Measurements from ENCODE around the gene IP6K3.
A peak's percentile ranks its signal among the peaks of the same experiment; 100 is the strongest.

IP6K3 gene

DNA sequence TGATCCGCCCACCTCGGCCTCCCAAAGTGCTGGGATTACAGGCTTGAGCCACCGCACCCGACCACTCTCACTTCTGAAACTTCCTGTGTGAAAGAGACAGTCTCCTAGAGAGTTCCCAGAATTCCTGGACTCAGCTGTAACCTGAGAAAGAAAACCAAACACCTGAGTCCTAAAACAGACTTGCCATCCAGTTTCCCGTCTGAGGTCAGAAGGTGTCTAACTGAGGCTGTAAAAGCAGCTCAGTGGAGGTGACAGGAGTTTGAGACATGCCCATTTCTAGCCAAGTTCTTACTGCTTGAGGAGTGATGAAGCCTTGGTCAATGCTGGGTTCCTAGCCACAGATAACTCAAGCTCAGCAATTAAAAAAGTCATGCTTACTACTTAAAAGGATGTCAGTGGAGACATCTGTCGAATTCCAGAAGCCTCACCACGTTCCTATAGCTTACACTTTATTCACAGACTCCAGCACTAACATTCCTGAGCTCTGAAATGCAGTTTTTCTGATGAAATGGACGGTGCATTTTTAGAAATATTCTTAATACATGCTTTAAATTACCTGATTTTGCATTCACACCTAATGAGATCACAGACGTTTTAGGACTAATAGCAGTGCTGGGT, 41.3 kb downstream of the IP6K3 start:
- DNase-seq (ENCODE audit: low spot score): no peak

DNA sequence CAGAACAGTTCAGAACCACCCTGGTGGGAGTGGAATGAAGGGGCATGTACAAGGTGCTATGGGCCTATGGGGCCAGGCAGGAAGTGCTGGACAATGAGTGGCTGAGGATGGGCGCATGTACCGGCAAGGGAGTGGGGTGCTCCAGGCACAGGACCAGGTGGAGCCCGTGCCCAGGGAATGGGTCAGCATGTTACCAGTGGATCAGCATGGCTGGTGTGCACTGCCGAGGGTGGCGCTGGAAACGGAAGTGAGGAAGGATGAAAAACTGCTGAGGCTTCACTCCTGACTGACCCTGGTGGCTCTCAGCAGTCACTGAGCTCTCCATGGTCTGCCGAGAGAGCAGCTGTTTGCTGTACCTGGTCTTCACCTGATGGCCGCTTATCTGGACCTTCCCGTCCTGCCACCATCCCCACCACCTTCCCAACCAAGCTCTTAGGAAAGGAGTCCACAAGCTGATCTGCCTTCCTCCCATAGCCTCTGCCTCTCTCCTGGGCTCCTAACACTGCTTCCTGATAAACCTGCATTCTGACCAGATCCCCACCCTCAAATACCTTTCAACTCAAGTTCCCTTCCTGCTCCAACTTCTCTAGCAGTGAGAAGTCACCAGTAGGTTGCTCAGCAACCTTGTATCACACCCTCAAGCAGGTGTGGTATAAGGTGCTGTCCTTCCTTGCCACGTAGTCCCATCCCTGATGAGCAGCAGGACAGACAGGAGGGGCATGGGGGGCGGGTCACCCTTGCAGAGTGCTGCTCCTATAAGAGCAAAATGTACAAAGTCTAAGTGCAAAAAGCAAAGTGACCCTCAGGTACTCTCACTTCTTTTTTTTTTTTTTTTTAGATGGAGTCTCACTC, 42.3 kb downstream of the IP6K3 start:
- no peak for DNase-seq (ENCODE audit: low spot score)

DNA sequence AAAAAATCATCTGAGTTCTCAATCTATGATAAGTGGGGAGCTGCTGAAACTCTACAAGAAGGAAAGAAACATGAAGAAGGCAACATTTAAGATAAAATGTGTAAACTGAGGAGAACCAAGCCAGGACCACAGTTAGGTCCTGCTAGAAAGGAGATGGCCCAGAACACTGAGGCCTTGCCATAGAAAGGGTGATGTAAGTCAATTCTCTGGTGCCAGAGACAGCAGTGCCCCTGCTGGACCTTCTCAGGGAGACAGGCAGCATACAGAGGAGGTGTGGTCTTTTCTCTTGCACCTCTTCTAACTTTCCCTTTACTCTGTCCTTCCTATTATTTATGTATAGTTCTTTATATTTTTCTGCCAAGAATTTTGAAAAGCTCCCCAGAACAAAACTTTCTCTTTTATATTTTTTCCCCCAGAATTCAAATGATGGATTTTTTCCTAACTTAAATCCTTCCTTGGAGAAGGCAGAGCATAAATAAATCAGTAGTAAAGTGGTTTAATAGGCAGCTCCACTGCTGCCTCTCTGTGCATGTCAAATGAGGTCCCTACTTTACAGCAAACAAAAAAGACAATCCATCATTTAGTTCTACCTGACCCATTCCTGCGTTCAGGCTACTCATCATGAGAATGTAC, 44.2 kb downstream of the IP6K3 start:
- DNase-seq (ENCODE audit: low spot score): peak; percentile 76

DNA sequence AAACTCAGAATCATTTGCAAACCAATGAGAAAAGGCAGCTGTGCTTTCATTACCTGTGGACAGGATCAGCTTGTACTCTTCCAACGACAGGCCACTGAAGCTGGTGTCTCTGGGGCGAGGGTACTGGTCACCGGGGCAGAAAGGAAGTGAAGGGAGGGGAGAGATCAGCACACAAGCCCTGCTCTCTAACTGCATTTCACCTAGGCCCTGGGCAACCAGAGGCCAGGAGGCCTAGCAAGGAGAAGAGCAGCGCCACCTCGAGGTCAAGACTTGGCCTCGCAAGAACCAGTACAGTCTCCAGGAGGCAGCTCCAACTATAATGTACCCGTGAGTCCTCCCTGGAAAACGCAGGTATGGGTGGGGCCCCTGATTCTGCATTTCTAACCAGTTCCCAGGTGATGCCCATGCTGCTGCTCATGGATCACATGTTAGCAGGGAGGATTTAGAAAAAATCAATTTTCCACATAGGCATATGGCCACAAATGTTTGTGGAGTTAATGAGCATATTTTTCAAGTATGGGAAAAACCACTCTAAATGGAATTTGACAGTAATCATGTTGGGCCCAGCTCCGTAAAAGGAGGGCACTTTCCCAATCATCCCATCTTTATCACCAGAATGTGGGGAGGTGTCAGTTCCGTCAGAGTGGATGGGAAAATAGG, 46.2 kb downstream of the IP6K3 start:
- DNase-seq (ENCODE audit: low spot score): peak; percentile 65

GRCh38 chr6:33699739-33700138, 47.0 kb downstream of the IP6K3 start:
- DNase-seq (ENCODE audit: low spot score): no peak

DNA sequence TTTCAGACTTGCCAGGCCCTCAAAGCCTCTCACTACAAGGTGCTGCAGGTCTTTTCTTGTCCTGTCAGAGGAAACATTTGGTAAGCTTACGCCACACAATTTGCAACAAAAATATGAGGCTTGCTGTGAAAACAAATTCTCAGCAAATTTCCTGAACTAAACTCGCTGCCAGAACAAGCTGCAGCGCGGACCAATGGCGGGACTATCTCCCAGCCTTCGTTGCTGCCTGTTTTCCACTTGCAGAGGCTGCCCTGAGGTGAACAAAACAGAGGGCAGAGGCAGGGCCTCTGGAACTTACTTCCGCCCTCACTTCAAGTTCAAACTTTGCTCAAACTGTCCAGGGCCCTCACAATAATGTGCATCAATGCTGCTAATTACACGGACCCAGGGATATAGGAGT, 47.6 kb downstream of the IP6K3 start:
- no peak for DNase-seq (ENCODE audit: low spot score)

- DNase-seq (ENCODE audit: low spot score): no peak
Observed at GRCh38 chr6:33698494-33698893, 48.2 kb downstream of the IP6K3 start.

GRCh38 chr6:33697845-33698244, 48.9 kb downstream of the IP6K3 start:
- DNase-seq (ENCODE audit: low spot score): no peak

DNA sequence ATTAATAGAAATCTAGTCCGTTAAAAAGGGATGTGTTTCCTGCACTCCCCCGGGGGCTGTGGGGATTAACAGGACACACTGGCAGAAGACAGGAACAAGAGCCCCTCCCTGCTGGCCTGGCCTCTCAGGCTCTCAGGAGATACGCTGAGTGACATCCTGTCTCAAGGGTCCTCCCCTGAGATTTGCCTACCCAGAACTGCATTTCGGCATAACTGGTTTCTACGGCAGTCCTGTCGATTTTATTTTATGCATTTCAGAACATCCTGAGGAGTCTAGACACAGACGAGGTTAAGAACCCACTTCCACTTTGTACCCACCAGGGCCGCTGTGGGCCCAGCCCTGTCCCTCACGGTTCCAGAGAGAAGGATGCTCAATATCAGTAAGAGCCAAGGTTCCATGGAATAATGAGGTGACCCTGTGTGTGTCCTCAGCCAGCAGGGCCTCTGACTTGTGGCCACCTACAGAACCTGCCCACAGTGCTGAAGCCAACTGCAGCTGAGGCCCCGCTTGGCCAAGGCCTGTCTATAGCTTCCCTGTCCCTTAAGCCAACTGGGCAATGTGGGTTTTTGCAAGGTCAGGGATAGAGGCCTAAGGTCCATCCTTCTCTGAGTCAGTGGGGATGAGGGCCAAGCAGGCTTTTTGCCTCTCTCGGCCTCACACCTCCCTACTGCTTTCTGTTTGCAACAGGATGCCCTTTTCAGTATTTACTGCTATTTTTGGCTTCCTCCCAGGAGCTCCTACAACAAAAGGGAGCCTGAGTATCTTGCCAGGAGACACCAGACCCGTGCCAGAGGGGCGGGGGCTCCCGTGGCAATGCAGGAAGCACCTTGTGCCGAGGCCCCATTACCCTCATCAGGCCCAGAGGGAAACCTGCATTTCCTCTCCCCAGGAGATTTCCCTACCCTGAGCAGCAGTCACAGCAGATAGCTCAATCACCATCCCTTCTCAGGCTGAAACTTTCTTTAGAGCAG, 49.9 kb downstream of the IP6K3 start:
- DNase-seq (ENCODE audit: low spot score): peak; percentile 68

DNA sequence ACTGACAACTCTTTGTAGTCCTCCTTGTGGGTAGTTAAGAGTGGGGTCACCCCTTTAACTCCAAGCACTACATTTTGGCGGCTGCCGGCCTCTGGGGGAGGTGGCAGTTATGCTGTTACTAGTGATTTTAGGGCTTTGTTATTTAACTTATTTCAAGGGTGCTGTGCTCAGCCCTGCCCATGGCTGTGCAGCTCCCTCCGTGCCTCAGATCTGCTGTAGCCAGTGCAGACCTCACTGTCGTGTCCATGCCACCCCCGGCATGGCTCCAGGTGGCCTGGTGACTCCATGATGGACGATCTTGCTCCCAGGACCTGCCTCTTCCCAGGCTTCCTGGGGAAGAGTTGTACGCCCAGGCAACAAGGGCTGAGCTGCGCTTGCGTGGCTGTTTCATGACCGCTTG, 50.6 kb downstream of the IP6K3 start:
- no peak for DNase-seq (ENCODE audit: low spot score)

DNA sequence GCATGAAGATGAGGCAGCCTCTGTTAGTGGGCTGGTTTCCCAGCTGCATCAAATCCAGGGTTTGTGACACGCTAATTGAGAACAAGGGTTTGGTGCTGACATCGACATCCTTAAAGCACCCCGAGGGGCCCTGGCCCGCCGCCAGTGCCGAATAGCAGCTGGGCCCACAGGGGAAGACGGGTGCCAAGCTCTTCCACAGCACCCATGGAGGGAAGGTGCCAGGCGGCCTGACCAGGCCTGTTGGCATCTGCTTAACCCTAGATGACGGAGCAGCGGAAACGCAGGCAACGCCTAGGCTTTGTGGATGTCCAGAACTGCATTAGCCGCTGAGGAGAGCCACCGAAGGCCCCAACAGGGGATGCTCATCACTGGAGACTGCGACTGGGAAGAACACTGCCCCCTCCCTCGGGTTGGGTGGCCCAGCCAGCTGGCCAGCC, 51.2 kb downstream of the IP6K3 start:
- no peak for DNase-seq (ENCODE audit: low spot score)

- no peak for DNase-seq (ENCODE audit: low spot score)
Observed at GRCh38 chr6:33694977-33695376, 51.7 kb downstream of the IP6K3 start.

DNA sequence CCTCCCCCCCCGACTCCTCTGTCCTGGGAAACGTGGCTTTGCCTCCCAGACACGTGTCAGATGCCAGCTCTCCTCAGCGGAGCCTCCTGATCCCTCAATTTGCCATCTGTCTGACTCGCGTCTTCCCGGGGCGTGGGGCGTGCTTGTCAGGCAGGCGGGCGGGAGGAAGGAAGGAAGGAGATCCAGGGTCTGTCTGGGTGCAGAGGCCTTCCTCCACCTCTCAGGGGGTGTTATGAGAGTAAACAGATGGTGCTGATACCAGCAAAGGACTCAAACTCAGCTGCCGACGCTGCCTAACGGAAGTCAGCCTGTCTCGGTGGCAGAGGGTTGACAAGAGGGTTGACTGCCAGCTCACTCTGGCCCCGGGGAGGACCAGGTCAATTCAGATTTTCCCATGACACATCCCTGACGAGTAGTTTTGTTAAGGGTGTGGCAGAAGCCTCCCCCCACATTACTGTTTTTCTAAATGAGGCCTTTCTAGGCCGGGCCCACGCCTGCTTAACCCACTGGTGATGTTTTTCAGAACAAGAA, 52.2 kb downstream of the IP6K3 start:
- no peak for DNase-seq (ENCODE audit: low spot score)

- no peak for DNase-seq (ENCODE audit: low spot score)
Observed at GRCh38 chr6:33693186-33694105, 53.3 kb downstream of the IP6K3 start.

- no peak for DNase-seq (ENCODE audit: low spot score)
Observed at GRCh38 chr6:33692760-33693158, 53.9 kb downstream of the IP6K3 start.

DNA sequence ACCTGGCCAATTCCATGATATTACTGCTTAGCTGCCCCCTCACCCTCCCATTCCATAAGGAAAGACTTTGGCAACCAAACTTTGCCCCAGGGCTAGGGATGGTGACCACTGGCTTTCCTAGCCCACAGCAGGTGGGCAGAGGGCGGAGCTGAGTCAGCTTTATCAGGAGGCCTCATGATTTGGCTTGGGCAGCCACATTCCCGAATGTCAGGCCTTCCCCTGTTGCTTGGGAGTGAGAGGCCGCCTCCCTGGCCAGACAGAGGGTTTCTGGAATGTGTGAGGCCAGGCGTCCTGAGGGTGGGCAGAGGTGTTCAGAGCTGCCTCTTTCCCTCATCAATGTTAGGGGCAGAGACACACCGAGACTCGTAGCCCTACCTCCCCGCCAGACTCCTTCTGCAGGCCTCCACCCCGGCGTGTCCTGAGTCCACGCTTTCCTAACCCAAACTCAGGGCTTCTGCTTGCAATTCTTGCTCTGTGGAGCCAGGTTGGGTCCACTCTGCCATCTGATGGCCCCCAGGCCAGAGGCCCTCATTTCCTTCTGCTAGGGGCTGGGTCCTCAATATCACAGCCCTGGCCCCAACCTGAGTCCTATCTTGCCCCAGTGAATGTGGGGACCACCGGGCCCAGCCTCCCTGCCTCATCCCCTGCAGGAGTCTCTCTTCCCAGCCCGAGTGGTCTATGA, 54.5 kb downstream of the IP6K3 start:
- DNase-seq (ENCODE audit: low spot score): no peak

DNA sequence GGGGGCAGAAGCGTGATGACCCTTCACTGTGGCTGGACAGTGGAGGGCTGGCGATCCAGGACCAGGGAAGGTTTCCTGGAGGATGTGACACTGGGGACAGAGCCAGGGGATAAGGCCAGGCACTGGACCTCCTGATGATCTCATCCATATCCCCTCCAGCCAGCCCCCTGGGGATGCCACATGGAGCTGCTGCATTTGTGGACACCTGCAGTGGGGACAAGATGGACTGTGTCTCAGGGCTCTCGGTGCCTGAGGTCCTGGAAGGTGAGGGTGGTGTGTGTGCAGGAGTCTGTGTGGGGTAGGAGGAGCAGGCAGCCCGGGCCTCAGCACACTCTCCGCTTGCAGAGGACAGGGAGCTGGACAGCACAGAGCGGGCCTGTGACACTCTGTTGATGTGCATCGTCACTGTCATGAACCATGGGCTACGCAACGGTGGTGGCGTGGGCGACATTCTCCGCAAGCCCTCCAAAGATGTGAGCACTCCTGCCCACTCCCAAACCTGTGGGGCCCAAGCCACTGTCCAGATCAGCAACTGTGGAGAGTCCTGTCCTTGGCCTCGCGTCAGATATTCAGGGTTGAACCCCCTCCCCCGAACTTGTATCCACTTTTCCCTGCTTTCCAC, 55.1 kb downstream of the IP6K3 start:
- no peak for DNase-seq (ENCODE audit: low spot score)

DNA sequence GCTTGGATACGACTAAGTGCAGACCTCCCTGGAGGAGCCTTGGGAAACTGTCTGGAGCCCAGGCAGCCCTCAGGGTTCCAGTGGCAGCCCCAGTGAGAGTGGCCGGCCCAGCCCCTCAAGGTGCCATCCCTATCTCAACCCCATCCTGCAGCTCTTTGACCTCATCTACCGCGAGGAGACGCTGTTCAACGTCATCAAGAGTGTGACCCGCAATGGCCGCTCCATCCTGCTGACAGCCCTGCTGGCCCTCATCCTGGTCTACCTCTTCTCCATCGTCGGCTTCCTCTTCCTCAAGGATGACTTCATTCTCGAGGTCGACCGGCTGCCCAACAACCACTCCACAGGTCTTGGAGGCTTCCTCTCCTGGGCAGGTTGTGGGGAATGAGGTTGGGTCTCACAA, 55.9 kb downstream of the IP6K3 start:
- no peak for DNase-seq (ENCODE audit: low spot score)

DNA sequence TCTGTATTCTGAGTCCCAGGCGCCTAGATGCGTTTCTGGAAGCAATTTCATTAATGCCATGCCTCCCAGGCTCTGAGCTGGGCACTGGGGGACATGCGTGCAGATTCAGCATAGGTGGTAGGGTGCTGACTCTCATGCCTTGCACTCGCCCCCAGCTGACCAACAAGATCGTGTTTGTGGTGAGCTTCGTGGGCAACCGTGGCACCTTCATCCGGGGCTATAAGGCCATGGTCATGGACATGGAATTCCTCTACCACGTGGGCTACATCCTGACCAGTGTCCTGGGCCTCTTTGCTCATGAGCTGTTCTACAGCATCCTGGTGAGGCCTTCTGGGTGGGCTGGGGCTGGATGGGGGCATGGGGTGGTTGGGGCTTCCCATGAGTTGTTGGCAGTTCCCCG, 56.8 kb downstream of the IP6K3 start:
- no peak for DNase-seq (ENCODE audit: low spot score)
